C4-2B (cell line): ENCODE measurements around the gene CTSE.

Experiments
- CTCF ChIP-seq: fragments of 450-650 bp; conservative IDR thresholded peaks from 2 replicates; pipeline ENCODE4 v1.5.1; 2017; ENCODE audit warnings: mild to moderate bottlenecking
- ZFX ChIP-seq: fragments of 450-650 bp; IDR thresholded peaks from 2 replicates; pipeline ENCODE4 v1.6.1; 2017

GRCh38 chr1:206005234-206005633 lies 18.5 kb downstream of the CTSE start:
- TF ChIP-seq CTCF (no peak), ZFX (no peak)
